GM06990 (cell line): ENCODE data around the gene ERBB3.

Source experiments
- DNase-seq: peaks from one replicate; pipeline ENCODE4 v3.0.0-alpha.2; 2011; ENCODE audit not compliant: insufficient read length; ENCODE audit errors: extremely low read depth
- H3K27me3 ChIP-seq: replicated peaks from 2 replicates; pipeline ENCODE4 v1.6.0; 2011; ENCODE audit warnings: low read length; ENCODE audit not compliant: control insufficient read depth, insufficient read depth
- H3K36me3 ChIP-seq: 2 replicates; pipeline ENCODE4 v1.5.1; 2011; ENCODE audit warnings: low read length; ENCODE audit not compliant: control insufficient read depth, insufficient read depth
- H3K4me3 ChIP-seq: replicated peaks from 2 replicates; pipeline ENCODE4 v1.5.1; 2011; ENCODE audit warnings: low read depth, mild to moderate bottlenecking, control low read depth, low read length
- CTCF ChIP-seq: IDR thresholded peaks from 2 replicates; pipeline ENCODE4 v1.5.1; 2011; ENCODE audit warnings: low read length, control low read depth, mild to moderate bottlenecking, inconsistent platforms; ENCODE audit not compliant: insufficient read depth, poor library complexity, severe bottlenecking

ERBB3 gene

GRCh38 chr12:56104109-56104814, 24.3 kb downstream of the ERBB3 start, which contains the start of gene PA2G4:
PA2G4 (plus strand) TSS chr12:56104559; CDS start chr12:56104738, 179 bp downstream.
- Histone ChIP-seq H3K36me3 (peaks cover 8% of the 10 kb centered on the region), H3K4me3 (peak within 1 kb of the TSS; percentile 92), H3K27me3 (no peaks in the 10 kb centered on the region)
- TF ChIP-seq CTCF = no peak
- DNase-seq = peak; percentile 98

- H3K4me3 ChIP-seq = peak overlapping the region; percentile 92
- peak; percentile 13 for TF ChIP-seq CTCF
These were observed 25.0 kb downstream of the ERBB3 start for GRCh38 chr12:56104815-56105608.

GRCh38 chr12:56105609-56105902, 25.6 kb downstream of the ERBB3 start:
- no peak for TF ChIP-seq CTCF
- no peak for DNase-seq
- no peaks in the 10 kb centered on the region for H3K27me3 ChIP-seq
- H3K4me3 ChIP-seq = peak overlapping the region; percentile 92
- peaks cover 16% of the 10 kb centered on the region for H3K36me3 ChIP-seq

More at GRCh38 chr12:56104815-56105608, 25.0 kb downstream of the ERBB3 start:
- no peak for DNase-seq
- no peaks in the 10 kb centered on the region for H3K27me3 ChIP-seq
- peaks cover 13% of the 10 kb centered on the region for H3K36me3 ChIP-seq

GRCh38 chr12:56107242-56107641, 27.3 kb downstream of the ERBB3 start:
- no peak for TF ChIP-seq CTCF
- H3K4me3 ChIP-seq = no peak overlapping the region
- peaks cover 23% of the 10 kb centered on the region for H3K36me3 ChIP-seq

GRCh38 chr12:56110571-56110970, 30.6 kb downstream of the ERBB3 start:
- no peaks in the 10 kb centered on the region for H3K27me3 ChIP-seq
- no peak overlapping the region for H3K4me3 ChIP-seq
- peaks cover 24% of the 10 kb centered on the region for H3K36me3 ChIP-seq
- no peak for DNase-seq
- TF ChIP-seq CTCF = no peak

More at GRCh38 chr12:56107242-56107641, 27.3 kb downstream of the ERBB3 start:
- H3K27me3 ChIP-seq = no peaks in the 10 kb centered on the region
- no peak for DNase-seq
